Uterus (tissue), 2 donors: ENCODE data around the gene ATP1A1.

Source experiments
- POLR2A ChIP-seq, 2 donors: fragments of 450-650 bp; IDR thresholded peaks; one replicate each; pipeline ENCODE4 v1.6.1; 2016; ENCODE audit warnings: antibody characterized with exemption in 2 of 2, mild to moderate bottlenecking in 1 of 2, moderate library complexity in 1 of 2
- TF ChIP-seq, protein P1 (sequence below), 4 experiments: fragments of 200-600 bp in 2 of 4; fragments of 450-650 bp in 2 of 4; sonication (generic) in 2 of 4; IDR thresholded peaks; one replicate each; pipeline ENCODE4 v1.5.1; 2016 to 2019; ENCODE audit warnings: antibody characterized with exemption in 4 of 4, mild to moderate bottlenecking in 2 of 4, moderate library complexity in 1 of 4

DNA sequence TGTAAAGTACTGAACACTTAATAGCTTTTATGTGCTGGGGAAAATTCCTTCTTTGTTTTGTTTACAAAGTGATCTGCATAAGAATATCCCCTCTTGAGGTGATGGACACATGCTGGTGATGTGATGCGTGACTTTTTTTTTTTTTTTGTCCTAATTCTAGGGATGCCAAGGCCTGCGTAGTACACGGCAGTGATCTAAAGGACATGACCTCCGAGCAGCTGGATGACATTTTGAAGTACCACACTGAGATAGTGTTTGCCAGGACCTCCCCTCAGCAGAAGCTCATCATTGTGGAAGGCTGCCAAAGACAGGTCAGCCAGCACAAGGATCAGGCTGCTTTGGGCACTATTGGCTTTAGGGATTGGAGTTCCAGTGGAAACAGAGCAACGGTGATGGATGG lies 24.7 kb downstream of the ATP1A1 start:
- TF ChIP-seq, protein P1, sequence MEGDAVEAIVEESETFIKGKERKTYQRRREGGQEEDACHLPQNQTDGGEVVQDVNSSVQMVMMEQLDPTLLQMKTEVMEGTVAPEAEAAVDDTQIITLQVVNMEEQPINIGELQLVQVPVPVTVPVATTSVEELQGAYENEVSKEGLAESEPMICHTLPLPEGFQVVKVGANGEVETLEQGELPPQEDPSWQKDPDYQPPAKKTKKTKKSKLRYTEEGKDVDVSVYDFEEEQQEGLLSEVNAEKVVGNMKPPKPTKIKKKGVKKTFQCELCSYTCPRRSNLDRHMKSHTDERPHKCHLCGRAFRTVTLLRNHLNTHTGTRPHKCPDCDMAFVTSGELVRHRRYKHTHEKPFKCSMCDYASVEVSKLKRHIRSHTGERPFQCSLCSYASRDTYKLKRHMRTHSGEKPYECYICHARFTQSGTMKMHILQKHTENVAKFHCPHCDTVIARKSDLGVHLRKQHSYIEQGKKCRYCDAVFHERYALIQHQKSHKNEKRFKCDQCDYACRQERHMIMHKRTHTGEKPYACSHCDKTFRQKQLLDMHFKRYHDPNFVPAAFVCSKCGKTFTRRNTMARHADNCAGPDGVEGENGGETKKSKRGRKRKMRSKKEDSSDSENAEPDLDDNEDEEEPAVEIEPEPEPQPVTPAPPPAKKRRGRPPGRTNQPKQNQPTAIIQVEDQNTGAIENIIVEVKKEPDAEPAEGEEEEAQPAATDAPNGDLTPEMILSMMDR (IDR thresholded peaks at IDR 0.05), result no peak
- no peak for TF ChIP-seq POLR2A (IDR thresholded peaks at IDR 0.05)
